OCI-LY1 (cell line): ENCODE measurements around the gene MN1.

Experiments used
- H2AFZ ChIP-seq: fragments of 200-600 bp; sonication (generic), shearing (Covaris generic); 2 replicates; pipeline ENCODE4 v1.6.0; 2014; ENCODE audit warnings: antibody characterized with exemption, mild to moderate bottlenecking, low read length
- H3F3A ChIP-seq: fragments of 200-600 bp; sonication (generic), shearing (Covaris generic); 2 replicates; pipeline ENCODE4 v1.6.0; 2014; ENCODE audit warnings: mild to moderate bottlenecking, antibody characterized with exemption, low read length, moderate library complexity; ENCODE audit not compliant: insufficient read depth
- H3K27ac ChIP-seq: fragments of 200-600 bp; sonication (generic); 2 replicates; pipeline ENCODE4 v1.5.1; 2014; ENCODE audit warnings: low read length, mixed run types, mild to moderate bottlenecking, low read depth; ENCODE audit not compliant: poor library complexity, severe bottlenecking
- H3K27me3 ChIP-seq: fragments of 200-600 bp; sonication (generic); 2 replicates; pipeline ENCODE4 v1.6.0; 2014; ENCODE audit warnings: antibody characterized with exemption, mild to moderate bottlenecking, low read length, moderate library complexity; ENCODE audit not compliant: insufficient read depth
- H3K36me3 ChIP-seq: fragments of 200-600 bp; sonication (generic); 2 replicates; pipeline ENCODE4 v1.6.1; 2014; ENCODE audit warnings: mild to moderate bottlenecking, antibody characterized with exemption, low read length, moderate library complexity, mixed read lengths; ENCODE audit not compliant: insufficient read depth
- H3K4me1 ChIP-seq: fragments of 200-600 bp; sonication (generic); 2 replicates; pipeline ENCODE4 v1.5.1; 2014; ENCODE audit warnings: mild to moderate bottlenecking, low read length, moderate library complexity; ENCODE audit not compliant: insufficient read depth, severe bottlenecking
- H3K4me2 ChIP-seq: fragments of 200-600 bp; sonication (generic), shearing (Covaris generic); 2 replicates; pipeline ENCODE4 v1.6.1; 2014; ENCODE audit warnings: low read length
- H3K4me3 ChIP-seq: fragments of 200-600 bp; sonication (generic); 2 replicates; pipeline ENCODE4 v1.5.1; 2014; ENCODE audit warnings: low read length, low read depth, mild to moderate bottlenecking, mixed read lengths; ENCODE audit not compliant: poor library complexity, severe bottlenecking
- H3K79me2 ChIP-seq: fragments of 200-600 bp; shearing (Covaris generic); 2 replicates; pipeline ENCODE4 v1.6.1; 2016; ENCODE audit warnings: mixed run types, low read length, mixed read lengths; ENCODE audit not compliant: insufficient read depth
- H3K9ac ChIP-seq: fragments of 200-600 bp; sonication (generic), shearing (Covaris generic); 2 replicates; pipeline ENCODE4 v1.6.1; 2014; ENCODE audit warnings: mild to moderate bottlenecking, low read length, mixed read lengths
- H3K9me2 ChIP-seq: fragments of 200-600 bp; sonication (generic), shearing (Covaris generic); 2 replicates; pipeline ENCODE4 v1.6.1; 2014; ENCODE audit warnings: low read depth, mild to moderate bottlenecking, low read length, mixed read lengths
- H3K9me3 ChIP-seq: fragments of 200-600 bp; shearing (Covaris generic); 2 replicates; pipeline ENCODE4 v1.6.1; 2014; ENCODE audit warnings: low read length, mixed read lengths
- H4K20me1 ChIP-seq: fragments of 200-600 bp; sonication (generic), shearing (Covaris generic); 2 replicates; pipeline ENCODE4 v1.6.0; 2016; ENCODE audit warnings: mild to moderate bottlenecking, low read length; ENCODE audit not compliant: insufficient read depth
- EZH2 ChIP-seq: fragments of 200-600 bp; sonication (generic), shearing (Covaris generic); IDR thresholded peaks from 2 replicates; pipeline ENCODE4 v1.8.0; 2017; ENCODE audit warnings: borderline replicate concordance, mixed run types, mild to moderate bottlenecking, antibody characterized with exemption, low read length, moderate library complexity, mixed read lengths
- TF ChIP-seq, protein P1 (sequence below): fragments of 200-600 bp; sonication (generic), shearing (Covaris generic); IDR thresholded peaks from 2 replicates; pipeline ENCODE4 v1.5.1; 2017; ENCODE audit warnings: mild to moderate bottlenecking, antibody characterized with exemption, low read length, moderate library complexity, mixed read lengths

Gene MN1

DNA sequence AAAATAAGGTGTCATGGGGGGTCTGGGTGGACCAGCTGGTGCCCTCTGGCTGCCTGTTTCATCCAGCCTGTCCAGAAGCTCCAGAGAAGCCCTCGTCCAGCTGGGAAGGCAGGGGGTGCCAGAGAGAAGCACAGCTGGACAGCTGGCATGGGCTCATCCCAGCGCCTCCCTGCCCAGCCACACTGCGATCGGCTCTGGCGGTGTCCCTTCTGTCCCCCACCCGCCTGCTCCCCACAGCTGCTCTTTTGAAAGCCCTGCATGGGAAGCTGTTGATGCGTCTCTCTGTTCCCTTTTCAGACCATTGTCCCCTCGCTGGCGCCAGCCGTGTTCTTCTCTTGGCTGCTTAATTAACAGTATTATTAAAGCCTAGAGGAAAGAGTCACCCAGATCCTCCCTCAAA, 86.5 kb downstream of the MN1 start:
- H3K27me3 ChIP-seq, result no peaks in the 10 kb centered on the region; the same call in 1 of the 2 replicates
- no peaks in the 10 kb centered on the region for H3K36me3 ChIP-seq
- no peak for TF ChIP-seq EZH2
- TF ChIP-seq, protein P1, sequence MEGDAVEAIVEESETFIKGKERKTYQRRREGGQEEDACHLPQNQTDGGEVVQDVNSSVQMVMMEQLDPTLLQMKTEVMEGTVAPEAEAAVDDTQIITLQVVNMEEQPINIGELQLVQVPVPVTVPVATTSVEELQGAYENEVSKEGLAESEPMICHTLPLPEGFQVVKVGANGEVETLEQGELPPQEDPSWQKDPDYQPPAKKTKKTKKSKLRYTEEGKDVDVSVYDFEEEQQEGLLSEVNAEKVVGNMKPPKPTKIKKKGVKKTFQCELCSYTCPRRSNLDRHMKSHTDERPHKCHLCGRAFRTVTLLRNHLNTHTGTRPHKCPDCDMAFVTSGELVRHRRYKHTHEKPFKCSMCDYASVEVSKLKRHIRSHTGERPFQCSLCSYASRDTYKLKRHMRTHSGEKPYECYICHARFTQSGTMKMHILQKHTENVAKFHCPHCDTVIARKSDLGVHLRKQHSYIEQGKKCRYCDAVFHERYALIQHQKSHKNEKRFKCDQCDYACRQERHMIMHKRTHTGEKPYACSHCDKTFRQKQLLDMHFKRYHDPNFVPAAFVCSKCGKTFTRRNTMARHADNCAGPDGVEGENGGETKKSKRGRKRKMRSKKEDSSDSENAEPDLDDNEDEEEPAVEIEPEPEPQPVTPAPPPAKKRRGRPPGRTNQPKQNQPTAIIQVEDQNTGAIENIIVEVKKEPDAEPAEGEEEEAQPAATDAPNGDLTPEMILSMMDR, result no peak
- H3K79me2 ChIP-seq, result no peaks in the 10 kb centered on the region
- H4K20me1 ChIP-seq, result no peaks in the 10 kb centered on the region
- H3K9ac ChIP-seq, result no peak overlapping the region
- no peak overlapping the region for H3K27ac ChIP-seq
- no peaks in the 10 kb centered on the region for H3K4me1 ChIP-seq
- no peak overlapping the region for H3K4me2 ChIP-seq
- no peak overlapping the region for H3K4me3 ChIP-seq
- no peak overlapping the region for H2AFZ ChIP-seq
- no peaks in the 10 kb centered on the region for H3K9me2 ChIP-seq
- no peaks in the 10 kb centered on the region for H3F3A ChIP-seq
- H3K9me3 ChIP-seq, result no peaks in the 10 kb centered on the region

DNA sequence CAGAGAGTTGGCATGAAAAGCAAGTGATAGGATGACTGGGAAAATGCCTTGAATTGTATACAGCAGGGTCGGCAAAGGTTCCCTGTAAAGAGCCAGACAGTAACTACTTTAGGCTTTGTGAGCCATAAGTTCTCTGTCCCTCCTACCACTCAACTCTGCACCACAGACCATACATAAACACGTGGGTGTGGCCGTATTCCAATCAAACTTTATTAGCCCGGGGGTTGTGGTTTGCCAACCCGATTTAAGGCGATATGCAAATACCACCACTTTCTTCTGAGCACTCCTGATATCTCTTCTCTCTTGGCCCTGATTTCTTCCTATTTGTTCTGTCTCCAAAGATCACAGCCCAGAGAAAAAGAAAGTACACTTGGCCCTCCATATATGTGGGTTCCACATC, 87.5 kb downstream of the MN1 start:
- TF ChIP-seq EZH2, result no peak
- TF ChIP-seq, protein P1, result no peak

DNA sequence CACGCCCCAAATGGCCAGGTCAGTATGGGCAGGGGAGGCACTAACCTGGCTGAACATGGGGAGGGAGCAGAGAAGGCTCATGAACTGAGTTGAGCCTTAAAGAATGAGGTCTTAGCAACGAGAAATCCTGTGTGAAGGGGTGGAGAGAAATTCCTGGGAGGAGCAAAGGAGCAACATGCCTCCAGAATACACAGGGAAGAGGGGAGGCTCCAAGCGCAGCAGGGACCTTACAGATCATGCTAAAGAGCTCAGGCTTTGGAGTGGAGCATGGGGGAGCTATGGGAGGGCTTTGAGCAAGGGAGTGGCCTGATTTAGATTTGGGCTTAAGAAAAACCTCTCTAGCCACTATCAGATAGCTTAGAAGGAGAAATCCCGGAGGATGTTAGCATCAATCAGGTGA, 88.1 kb downstream of the MN1 start:
- TF ChIP-seq, protein P1, result no peak
- TF ChIP-seq EZH2, result no peak
- Histone ChIP-seq H4K20me1 (no peaks in the 10 kb centered on the region), H3K9me3 (no peaks in the 10 kb centered on the region), H2AFZ (no peak overlapping the region), H3F3A (no peaks in the 10 kb centered on the region), H3K27me3 (no peaks in the 10 kb centered on the region; the same call in 1 of the 2 replicates), H3K4me2 (no peak overlapping the region), H3K4me3 (no peak overlapping the region), H3K9me2 (no peaks in the 10 kb centered on the region), H3K4me1 (no peaks in the 10 kb centered on the region), H3K27ac (no peak overlapping the region), H3K9ac (no peak overlapping the region), H3K79me2 (no peaks in the 10 kb centered on the region), H3K36me3 (no peaks in the 10 kb centered on the region)

More for the DNA sequence above, 87.5 kb downstream of the MN1 start:
- no peak overlapping the region for H3K4me3 ChIP-seq
- no peaks in the 10 kb centered on the region for H3K9me3 ChIP-seq
- no peaks in the 10 kb centered on the region for H4K20me1 ChIP-seq
- H3K4me2 ChIP-seq, result no peak overlapping the region
- no peaks in the 10 kb centered on the region for H3F3A ChIP-seq
- H2AFZ ChIP-seq, result no peak overlapping the region
- no peaks in the 10 kb centered on the region for H3K36me3 ChIP-seq
- H3K27ac ChIP-seq, result no peak overlapping the region
- no peaks in the 10 kb centered on the region for H3K9me2 ChIP-seq
- H3K9ac ChIP-seq, result no peak overlapping the region
- no peaks in the 10 kb centered on the region; the same call in 1 of the 2 replicates for H3K27me3 ChIP-seq
- H3K4me1 ChIP-seq, result no peaks in the 10 kb centered on the region
- no peaks in the 10 kb centered on the region for H3K79me2 ChIP-seq
